WTC11 (cell line): ENCODE results near the gene TUBB1. TPM values are rescaled to one million over a fixed set of nuclear protein-coding genes. Genes with fewer than 3 reads are reported as not detected.

Experiments used
- ATAC-seq: fragments of 200-7000 bp; cut with Tn5 transposase; 2 replicates; pipeline ENCODE4 v1.10.0; 2021; ENCODE audit warnings: mild to moderate bottlenecking, moderate library complexity
- CTCF ChIA-PET: fragments of 300-600 bp; sonication (Branson Sonifier 250); formaldehyde crosslinking; loops from one replicate; lab custom pipeline; 2021; ENCODE audit warnings: antibody characterized with exemption; lab: Charles Lee
- POLR2A ChIA-PET: fragments of 350-600 bp; sonication (Branson Sonifier 250); formaldehyde crosslinking; loops from one replicate; lab custom pipeline; 2021; ENCODE audit warnings: antibody characterized with exemption; lab: Charles Lee
- DNase-seq: peaks from one replicate; pipeline ENCODE4 v3.0.0; 2021; ENCODE audit warnings: low spot score
- H3K27ac Mint-ChIP-seq: 2 replicates; pipeline ENCODE4 v1.8.0; 2021; ENCODE audit warnings: mixed read lengths
- H3K27me3 Mint-ChIP-seq: 2 replicates; pipeline ENCODE4 v1.8.0; 2021; ENCODE audit warnings: low read depth, mild to moderate bottlenecking, moderate library complexity, mixed read lengths
- H3K36me3 Mint-ChIP-seq: 2 replicates; pipeline ENCODE4 v1.8.0; 2021; ENCODE audit warnings: mixed read lengths
- H3K4me1 Mint-ChIP-seq: 2 replicates; pipeline ENCODE4 v1.8.0; 2022; ENCODE audit warnings: mixed read lengths
- H3K4me3 Mint-ChIP-seq: 2 replicates; pipeline ENCODE4 v1.8.0; 2021; ENCODE audit warnings: mild to moderate bottlenecking, moderate library complexity, mixed read lengths
- H3K9me3 Mint-ChIP-seq: 2 replicates; pipeline ENCODE4 v1.8.0; 2021; ENCODE audit warnings: mixed read lengths
- AR ChIP-seq: fragments of 250-450 bp; sonication (Bioruptor Pico); IDR thresholded peaks from 2 replicates; pipeline ENCODE4 v1.9.0; 2021; ENCODE audit warnings: mild to moderate bottlenecking
- ATF1 ChIP-seq: sonication (generic); formaldehyde crosslinking; IDR thresholded peaks from 2 replicates; pipeline ENCODE4 v1.8.1; 2023; ENCODE audit warnings: mild to moderate bottlenecking, moderate library complexity, missing genetic modification reagents
- ELF4 ChIP-seq: sonication (generic); formaldehyde crosslinking; IDR thresholded peaks from 2 replicates; pipeline ENCODE4 v1.8.1; 2022; ENCODE audit warnings: low read depth, mild to moderate bottlenecking, moderate library complexity, missing genetic modification reagents
- EMX1 ChIP-seq: fragments of 250-450 bp; sonication (Bioruptor Pico); IDR thresholded peaks from 2 replicates; pipeline ENCODE4 v1.8.0; 2021; ENCODE audit warnings: mild to moderate bottlenecking
- FOXJ3 ChIP-seq: sonication (generic); formaldehyde crosslinking; IDR thresholded peaks from 2 replicates; pipeline ENCODE4 v1.9.0; 2021; ENCODE audit warnings: missing genetic modification reagents, mild to moderate bottlenecking, borderline replicate concordance
- FOXP1 ChIP-seq: sonication (generic); formaldehyde crosslinking; IDR thresholded peaks from 2 replicates; pipeline ENCODE4 v1.8.0; 2022; ENCODE audit warnings: missing genetic modification reagents, mild to moderate bottlenecking, moderate library complexity, borderline replicate concordance
- GABPB1 ChIP-seq: sonication (generic); formaldehyde crosslinking; IDR thresholded peaks from 2 replicates; pipeline ENCODE4 v1.8.1; 2023; ENCODE audit warnings: mild to moderate bottlenecking, missing genetic modification reagents
- GTF2I ChIP-seq: fragments of 250-450 bp; sonication (Bioruptor Pico); conservative IDR thresholded peaks from 2 replicates; pipeline ENCODE4 v1.4.0; 2021; ENCODE audit warnings: mild to moderate bottlenecking
- HMGA2 ChIP-seq: fragments of 250-450 bp; sonication (Bioruptor Pico); IDR thresholded peaks from 2 replicates; pipeline ENCODE4 v1.4.0; 2021; ENCODE audit warnings: mild to moderate bottlenecking, moderate library complexity
- MXD4 ChIP-seq: fragments of 250-450 bp; sonication (Bioruptor Pico); IDR thresholded peaks from 2 replicates; pipeline ENCODE4 v1.8.0; 2021; ENCODE audit warnings: mild to moderate bottlenecking, moderate library complexity, borderline replicate concordance
- NR1H2 ChIP-seq: sonication (generic); formaldehyde crosslinking; IDR thresholded peaks from 2 replicates; pipeline ENCODE4 v1.9.0; 2021; ENCODE audit warnings: mild to moderate bottlenecking, moderate library complexity, missing genetic modification reagents
- SOX15 ChIP-seq: fragments of 250-450 bp; sonication (Bioruptor Pico); IDR thresholded peaks from 2 replicates; pipeline ENCODE4 v1.9.0; 2021; ENCODE audit warnings: mild to moderate bottlenecking
- SP1 ChIP-seq: sonication (generic); formaldehyde crosslinking; conservative IDR thresholded peaks from 2 replicates; pipeline ENCODE4 v1.8.1; 2022; ENCODE audit warnings: missing genetic modification reagents
- STAT6 ChIP-seq: sonication (generic); formaldehyde crosslinking; conservative IDR thresholded peaks from 2 replicates; pipeline ENCODE4 v1.8.1; 2023; ENCODE audit warnings: mild to moderate bottlenecking, low read depth, missing genetic modification reagents, moderate library complexity
- TCF7 ChIP-seq: sonication (generic); formaldehyde crosslinking; IDR thresholded peaks from 2 replicates; pipeline ENCODE4 v1.8.0; 2022; ENCODE audit warnings: mild to moderate bottlenecking, low read depth, missing genetic modification reagents, moderate library complexity
- ZNF512 ChIP-seq: sonication (generic); formaldehyde crosslinking; IDR thresholded peaks from 2 replicates; pipeline ENCODE4 v1.8.1; 2022; ENCODE audit warnings: missing genetic modification reagents, borderline replicate concordance
- ZNF671 ChIP-seq: fragments of 250-450 bp; sonication (Bioruptor Pico); IDR thresholded peaks from 2 replicates; pipeline ENCODE4 v1.8.0; 2021; ENCODE audit warnings: mild to moderate bottlenecking
- ZSCAN18 ChIP-seq: fragments of 250-450 bp; sonication (Bioruptor Pico); IDR thresholded peaks from 2 replicates; pipeline ENCODE4 v2.1.2; 2022; ENCODE audit warnings: mild to moderate bottlenecking, moderate library complexity
- total RNA-seq: library from RNA; stranded (reverse); gene quantifications from 3 replicates; pipeline ENCODE4 v1.2.3, GENCODE V29; 2021
- TF ChIP-seq, protein P1 (sequence below): sonication (generic); formaldehyde crosslinking; IDR thresholded peaks from 2 replicates; pipeline ENCODE4 v1.8.1; 2023; ENCODE audit warnings: mild to moderate bottlenecking, missing genetic modification reagents
- TF ChIP-seq, protein P2 (sequence below): sonication (generic); formaldehyde crosslinking; IDR thresholded peaks from 2 replicates; pipeline ENCODE4 v1.8.1; 2023; ENCODE audit warnings: mild to moderate bottlenecking, moderate library complexity, missing genetic modification reagents

Gene TUBB1
- total RNA-seq, 1 experiment from 2014 or later, result not detected

DNA sequence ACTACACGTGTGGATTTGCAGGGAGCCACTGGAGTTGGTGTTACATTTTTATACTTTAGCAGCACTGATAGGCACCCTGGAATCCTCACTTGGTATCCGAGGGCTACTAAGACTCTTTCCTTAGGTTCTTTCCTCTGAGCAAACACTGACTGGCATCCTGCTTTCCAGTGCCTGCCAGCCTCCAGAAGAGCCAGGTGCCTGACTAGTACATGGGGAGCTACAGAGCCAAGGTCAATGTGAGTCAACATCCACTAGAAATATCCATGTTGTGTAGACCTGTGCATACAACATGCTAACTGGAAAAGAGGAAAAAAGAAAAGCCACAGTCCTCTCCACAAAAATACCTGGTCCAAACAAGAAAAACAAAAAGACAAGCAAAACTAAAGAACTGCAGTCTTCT lies 5.9 kb downstream of the TUBB1 start:
- no peaks in the 10 kb centered on the region for H3K9me3 Mint-ChIP-seq
- H3K4me1 Mint-ChIP-seq, result peaks cover 29% of the 10 kb centered on the region
- TF ChIP-seq SP1 (CRISPR knock-in tag) (no peak), ZSCAN18 (CRISPR knock-in tag) (no peak), ATF1 (CRISPR knock-in tag) (no peak), HMGA2 (CRISPR knock-in tag) (no peak), TCF7 (CRISPR knock-in tag) (no peak), EMX1 (CRISPR knock-in tag) (no peak), SOX15 (CRISPR knock-in tag) (no peak), GABPB1 (CRISPR knock-in tag) (no peak), ZNF512 (CRISPR knock-in tag) (no peak), STAT6 (no peak), NR1H2 (CRISPR knock-in tag) (no peak), MXD4 (CRISPR knock-in tag) (no peak), FOXP1 (CRISPR knock-in tag) (no peak), AR (CRISPR knock-in tag) (no peak), ZNF671 (CRISPR knock-in tag) (no peak), ELF4 (CRISPR knock-in tag) (no peak), GTF2I (no peak), FOXJ3 (CRISPR knock-in tag) (no peak)
- TF ChIP-seq, protein P1, sequence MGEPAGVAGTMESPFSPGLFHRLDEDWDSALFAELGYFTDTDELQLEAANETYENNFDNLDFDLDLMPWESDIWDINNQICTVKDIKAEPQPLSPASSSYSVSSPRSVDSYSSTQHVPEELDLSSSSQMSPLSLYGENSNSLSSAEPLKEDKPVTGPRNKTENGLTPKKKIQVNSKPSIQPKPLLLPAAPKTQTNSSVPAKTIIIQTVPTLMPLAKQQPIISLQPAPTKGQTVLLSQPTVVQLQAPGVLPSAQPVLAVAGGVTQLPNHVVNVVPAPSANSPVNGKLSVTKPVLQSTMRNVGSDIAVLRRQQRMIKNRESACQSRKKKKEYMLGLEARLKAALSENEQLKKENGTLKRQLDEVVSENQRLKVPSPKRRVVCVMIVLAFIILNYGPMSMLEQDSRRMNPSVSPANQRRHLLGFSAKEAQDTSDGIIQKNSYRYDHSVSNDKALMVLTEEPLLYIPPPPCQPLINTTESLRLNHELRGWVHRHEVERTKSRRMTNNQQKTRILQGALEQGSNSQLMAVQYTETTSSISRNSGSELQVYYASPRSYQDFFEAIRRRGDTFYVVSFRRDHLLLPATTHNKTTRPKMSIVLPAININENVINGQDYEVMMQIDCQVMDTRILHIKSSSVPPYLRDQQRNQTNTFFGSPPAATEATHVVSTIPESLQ, result no peak
- TF ChIP-seq, protein P2, sequence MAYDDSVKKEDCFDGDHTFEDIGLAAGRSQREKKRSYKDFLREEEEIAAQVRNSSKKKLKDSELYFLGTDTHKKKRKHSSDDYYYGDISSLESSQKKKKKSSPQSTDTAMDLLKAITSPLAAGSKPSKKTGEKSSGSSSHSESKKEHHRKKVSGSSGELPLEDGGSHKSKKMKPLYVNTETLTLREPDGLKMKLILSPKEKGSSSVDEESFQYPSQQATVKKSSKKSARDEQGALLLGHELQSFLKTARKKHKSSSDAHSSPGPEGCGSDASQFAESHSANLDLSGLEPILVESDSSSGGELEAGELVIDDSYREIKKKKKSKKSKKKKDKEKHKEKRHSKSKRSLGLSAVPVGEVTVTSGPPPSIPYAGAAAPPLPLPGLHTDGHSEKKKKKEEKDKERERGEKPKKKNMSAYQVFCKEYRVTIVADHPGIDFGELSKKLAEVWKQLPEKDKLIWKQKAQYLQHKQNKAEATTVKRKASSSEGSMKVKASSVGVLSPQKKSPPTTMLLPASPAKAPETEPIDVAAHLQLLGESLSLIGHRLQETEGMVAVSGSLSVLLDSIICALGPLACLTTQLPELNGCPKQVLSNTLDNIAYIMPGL (CRISPR knock-in tag), result no peak
- TF ChIP-seq, all 79 proteins: peak for 0
- no peak for ATAC-seq
- ChIA-PET POLR2A (no interaction called here), CTCF (no interaction called here)
- DNase-seq, result no peak
- no peak overlapping the region for H3K4me3 Mint-ChIP-seq
- peaks cover 65% of the 10 kb centered on the region for H3K27me3 Mint-ChIP-seq
- peaks cover 63% of the 10 kb centered on the region for H3K36me3 Mint-ChIP-seq
- no peak overlapping the region for H3K27ac Mint-ChIP-seq
